A549 (cell line): ENCODE measurements around the gene ADD2.

ENCODE experiments used
- EP300 ChIP-seq, 2 experiments: fragments of >200 bp; sonication (Bioruptor Twin); formaldehyde crosslinking; IDR thresholded peaks; 2 replicates in 1 of 2; 3 replicates in 1 of 2; pipeline ENCODE4 v1.6.1; 2016 to 2017
- MYC ChIP-seq: IDR thresholded peaks from 2 replicates; pipeline ENCODE4 v1.6.1; 2012; ENCODE audit warnings: mild to moderate bottlenecking, inconsistent platforms, low read length, improper control_type of control experiment, borderline replicate concordance
- NR3C1 ChIP-seq: fragments of >200 bp; sonication (Bioruptor Twin); formaldehyde crosslinking; IDR thresholded peaks from 3 replicates; pipeline ENCODE4 v1.6.1; 2017
- POLR2A ChIP-seq: IDR thresholded peaks from 2 replicates; pipeline ENCODE4 v1.6.1; 2012; ENCODE audit warnings: mild to moderate bottlenecking, low read length
- TF ChIP-seq, protein P1 (sequence below): fragments of >200 bp; sonication (Bioruptor Twin); formaldehyde crosslinking; IDR thresholded peaks from 3 replicates; pipeline ENCODE4 v1.5.1; 2016

DNA sequence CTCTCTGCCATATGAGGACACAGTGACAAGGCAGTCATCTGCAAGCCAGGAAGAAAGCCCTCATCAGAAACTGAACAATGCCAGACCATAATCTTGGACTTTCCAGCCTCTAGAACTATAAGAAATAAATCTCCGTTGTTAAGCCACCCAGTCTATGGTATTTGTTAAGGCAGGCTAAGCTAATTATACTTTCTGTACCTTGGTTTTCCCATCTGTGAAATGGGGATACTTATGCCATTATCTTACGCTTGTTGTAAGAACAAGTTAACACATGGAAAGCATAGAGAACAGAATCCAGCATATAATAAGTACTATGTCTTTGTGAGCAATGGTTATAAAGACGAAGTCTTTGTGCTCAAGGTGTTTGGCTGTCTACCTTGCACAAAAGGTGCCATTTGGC lies 8.3 kb upstream of the ADD2 start:
- TF ChIP-seq EP300 (IDR thresholded peaks at IDR 0.05): no peak
- TF ChIP-seq MYC: no peak
- no peak for TF ChIP-seq POLR2A
- TF ChIP-seq NR3C1: no peak
- TF ChIP-seq, protein P1, sequence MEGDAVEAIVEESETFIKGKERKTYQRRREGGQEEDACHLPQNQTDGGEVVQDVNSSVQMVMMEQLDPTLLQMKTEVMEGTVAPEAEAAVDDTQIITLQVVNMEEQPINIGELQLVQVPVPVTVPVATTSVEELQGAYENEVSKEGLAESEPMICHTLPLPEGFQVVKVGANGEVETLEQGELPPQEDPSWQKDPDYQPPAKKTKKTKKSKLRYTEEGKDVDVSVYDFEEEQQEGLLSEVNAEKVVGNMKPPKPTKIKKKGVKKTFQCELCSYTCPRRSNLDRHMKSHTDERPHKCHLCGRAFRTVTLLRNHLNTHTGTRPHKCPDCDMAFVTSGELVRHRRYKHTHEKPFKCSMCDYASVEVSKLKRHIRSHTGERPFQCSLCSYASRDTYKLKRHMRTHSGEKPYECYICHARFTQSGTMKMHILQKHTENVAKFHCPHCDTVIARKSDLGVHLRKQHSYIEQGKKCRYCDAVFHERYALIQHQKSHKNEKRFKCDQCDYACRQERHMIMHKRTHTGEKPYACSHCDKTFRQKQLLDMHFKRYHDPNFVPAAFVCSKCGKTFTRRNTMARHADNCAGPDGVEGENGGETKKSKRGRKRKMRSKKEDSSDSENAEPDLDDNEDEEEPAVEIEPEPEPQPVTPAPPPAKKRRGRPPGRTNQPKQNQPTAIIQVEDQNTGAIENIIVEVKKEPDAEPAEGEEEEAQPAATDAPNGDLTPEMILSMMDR: no peak
